Measurements from ENCODE around the gene ABCC9.

ABCC9 gene

GRCh38 chr12:21940549-21941505, at the start of gene ABCC9:
Gene ABCC9 (minus strand): TSS chr12:21941426. CDS start chr12:21936674, 4,752 bp downstream.
- no peak for DNase-seq (ENCODE audit: low read depth in 2 of 2, low spot score in 1 of 2)

DNA sequence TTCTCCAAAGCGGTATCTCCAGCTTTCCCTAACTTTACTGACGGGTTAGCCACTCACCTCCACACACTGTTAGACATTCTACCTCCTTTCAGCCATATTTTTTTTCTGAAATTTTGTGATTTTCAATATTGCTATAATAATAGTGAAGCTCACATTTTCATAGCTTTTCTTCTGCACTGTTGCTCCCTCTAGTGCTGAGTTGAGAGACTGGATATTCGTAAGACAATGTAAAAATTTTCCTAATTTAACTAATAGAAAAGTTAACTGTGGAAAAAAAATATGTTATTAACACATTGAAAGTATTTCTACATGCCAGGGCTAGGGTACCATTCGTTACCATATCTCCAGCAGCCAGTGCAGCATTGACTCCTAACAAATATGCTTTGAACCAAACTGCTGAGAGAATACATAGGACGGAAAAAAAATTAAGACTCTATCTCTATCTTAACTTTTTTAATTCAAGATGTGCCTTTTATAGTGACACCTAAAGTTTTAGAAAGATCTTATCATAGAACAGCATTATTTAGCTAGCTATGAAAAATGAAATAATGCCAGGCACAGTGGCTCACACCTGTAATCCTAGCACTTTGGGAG, 48.7 kb upstream of the ABCC9 start:
- no peak for DNase-seq (ENCODE audit: low read depth in 2 of 2, low spot score in 1 of 2)

GRCh38 chr12:21988619-21989018, 47.4 kb upstream of the ABCC9 start:
- DNase-seq (ENCODE audit: low read depth in 2 of 2, low spot score in 1 of 2), result no peak

DNA sequence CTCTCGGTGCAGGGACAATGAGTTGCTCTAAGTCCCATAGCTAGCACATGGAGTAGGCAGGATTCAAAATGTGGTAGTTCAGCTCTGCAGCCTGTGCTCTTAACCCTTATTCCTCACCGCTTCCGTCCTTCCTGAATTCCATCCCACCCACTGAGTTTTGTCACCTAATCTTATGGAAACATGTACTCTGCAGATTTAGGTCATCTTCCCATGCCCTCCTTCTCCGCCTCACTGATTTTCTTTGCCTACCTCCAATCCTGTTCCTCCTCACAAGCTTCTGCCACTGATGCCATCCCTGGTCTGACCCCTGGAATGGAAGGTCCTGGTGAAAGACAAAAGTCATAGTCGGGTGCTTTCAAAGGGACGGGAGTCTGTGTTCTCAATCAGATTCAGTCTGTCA, 46.5 kb upstream of the ABCC9 start:
- no peak for DNase-seq (ENCODE audit: low read depth in 2 of 2, low spot score in 1 of 2)

DNA sequence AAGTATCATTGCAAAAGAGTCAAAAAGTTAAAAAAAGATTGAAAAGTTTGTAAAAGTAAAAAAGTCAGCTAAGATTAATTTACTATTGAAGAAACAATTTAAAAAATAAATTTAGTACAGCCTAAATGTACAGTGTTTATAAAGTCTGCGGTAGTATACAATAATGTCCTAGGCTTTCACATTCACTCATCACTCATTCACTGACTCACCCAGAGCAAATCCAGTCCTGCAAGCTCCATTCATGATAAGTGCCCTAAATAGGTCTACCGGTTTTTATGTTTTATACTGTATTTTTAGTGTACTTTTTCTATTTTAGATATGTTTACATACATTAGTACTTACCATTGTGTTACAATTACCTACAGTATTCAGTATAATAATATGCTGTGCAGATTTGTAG, 43.9 kb upstream of the ABCC9 start:
- DNase-seq (ENCODE audit: low read depth in 2 of 2, low spot score in 1 of 2), result no peak

- DNase-seq (ENCODE audit: low read depth in 2 of 2, low spot score in 1 of 2), result no peak
These were observed 43.1 kb upstream of the ABCC9 start for GRCh38 chr12:21984375-21984774.

DNA sequence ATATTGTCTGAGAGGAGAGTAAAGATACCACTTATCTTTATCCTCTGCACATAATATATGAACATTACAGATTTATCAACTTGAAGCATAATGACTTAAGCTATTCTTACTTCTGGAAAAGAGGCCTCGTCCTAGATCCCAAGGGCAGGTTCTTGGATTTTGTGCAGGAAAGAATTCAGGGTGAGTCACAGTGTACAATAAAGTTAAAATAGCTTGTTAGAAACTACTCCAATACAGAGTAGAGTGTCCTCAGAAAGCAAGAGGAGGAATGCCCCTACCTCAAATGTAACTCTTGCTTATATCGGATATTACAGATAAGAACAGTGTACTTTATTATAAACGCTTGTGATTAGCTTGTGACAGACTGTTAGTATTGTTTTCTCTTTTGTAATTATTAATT, 41.9 kb upstream of the ABCC9 start:
- no peak for DNase-seq (ENCODE audit: low read depth in 2 of 2, low spot score in 1 of 2)

DNA sequence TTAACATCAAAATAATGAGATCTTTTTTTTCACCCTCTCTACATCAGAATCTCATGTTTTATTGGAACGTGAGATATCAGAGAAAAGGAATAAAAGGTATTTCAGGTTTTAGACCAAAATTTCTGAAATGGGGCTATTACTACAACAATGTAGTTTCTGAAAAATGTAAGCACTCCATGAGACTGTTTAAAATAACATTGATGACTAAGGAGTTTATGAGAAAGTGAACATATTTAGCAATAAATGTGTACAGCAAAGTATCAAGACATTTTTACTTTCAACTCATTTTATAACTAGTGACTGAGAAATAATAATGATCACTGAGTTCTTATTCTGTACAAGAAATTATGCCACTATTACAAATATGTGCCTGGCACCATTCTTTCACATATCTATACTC, 39.3 kb upstream of the ABCC9 start:
- DNase-seq (ENCODE audit: low read depth in 2 of 2, low spot score in 1 of 2), result no peak

- DNase-seq (ENCODE audit: low read depth in 2 of 2, low spot score in 1 of 2), result no peak
These were observed 34.1 kb upstream of the ABCC9 start for GRCh38 chr12:21975293-21975692.

DNA sequence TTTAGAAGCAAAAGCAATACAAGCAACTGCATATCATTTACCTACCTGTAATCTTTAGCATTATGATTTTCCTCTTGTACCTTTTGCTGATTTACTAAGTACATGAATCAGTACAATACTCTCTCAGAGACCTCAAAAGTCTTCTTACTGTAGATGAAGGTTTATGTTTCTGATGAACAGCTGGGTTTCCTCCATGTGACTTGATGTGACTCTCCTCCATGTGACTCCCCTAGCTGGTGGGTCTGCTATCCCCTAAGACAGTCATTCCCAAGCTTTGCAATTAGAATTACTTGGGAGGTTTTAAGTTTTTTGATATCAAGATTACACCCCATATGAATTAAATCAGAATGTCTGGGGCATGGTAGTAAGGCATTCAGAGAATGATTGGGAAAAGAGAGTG, 32.0 kb upstream of the ABCC9 start:
- DNase-seq (ENCODE audit: low read depth in 2 of 2, low spot score in 1 of 2), result no peak

GRCh38 chr12:21972055-21972454, 30.8 kb upstream of the ABCC9 start:
- no peak for DNase-seq (ENCODE audit: low read depth in 2 of 2, low spot score in 1 of 2)

- DNase-seq (ENCODE audit: low read depth in 2 of 2, low spot score in 1 of 2), result no peak
These were observed 30.1 kb upstream of the ABCC9 start for GRCh38 chr12:21971344-21971743.

- DNase-seq (ENCODE audit: low read depth in 2 of 2, low spot score in 1 of 2), result no peak
These were observed 21.6 kb upstream of the ABCC9 start for GRCh38 chr12:21962821-21963220.

GRCh38 chr12:21962236-21962635, 21.0 kb upstream of the ABCC9 start:
- no peak for DNase-seq (ENCODE audit: low read depth in 2 of 2, low spot score in 1 of 2)

DNA sequence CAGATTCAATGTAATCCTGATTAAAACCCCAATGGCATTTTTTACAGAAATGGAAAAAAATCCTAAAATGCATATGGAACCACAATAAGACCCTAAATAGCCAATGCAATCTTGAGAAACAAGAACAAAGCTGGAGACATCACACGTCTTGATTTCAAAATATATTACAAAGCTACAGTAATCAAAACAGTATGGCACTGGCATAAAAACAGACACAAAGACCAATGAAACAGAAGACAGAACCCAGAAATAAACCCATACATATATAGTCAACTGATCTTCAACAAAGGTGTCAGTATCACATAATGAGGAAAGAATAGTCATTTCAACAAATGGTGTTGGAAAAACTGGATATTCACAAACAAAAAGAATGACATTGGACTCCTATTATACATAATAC, 9.4 kb upstream of the ABCC9 start:
- DNase-seq (ENCODE audit: low read depth in 2 of 2, low spot score in 1 of 2), result no peak

DNA sequence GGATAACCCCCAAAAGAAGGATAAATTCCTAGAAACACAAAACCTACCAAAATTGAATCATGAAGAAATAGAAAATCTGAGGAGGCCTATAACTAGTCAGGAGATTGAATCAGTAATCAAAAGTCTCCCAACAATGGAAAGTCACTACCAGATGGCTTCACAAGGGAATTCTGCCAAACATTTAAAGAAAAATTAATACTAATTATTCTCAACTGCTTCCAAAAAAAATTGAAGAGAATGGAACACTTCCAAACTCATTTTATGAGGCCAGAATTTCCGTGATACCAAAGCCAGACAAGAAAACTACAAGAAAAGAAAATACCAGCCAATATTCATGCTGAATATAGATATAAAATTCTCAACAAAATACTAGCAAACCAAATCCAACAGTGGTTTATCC, 7.8 kb upstream of the ABCC9 start:
- DNase-seq (ENCODE audit: low read depth in 2 of 2, low spot score in 1 of 2), result no peak

GRCh38 chr12:21946983-21947382, 5.8 kb upstream of the ABCC9 start:
- DNase-seq (ENCODE audit: low read depth in 2 of 2, low spot score in 1 of 2), result no peak

- no peak for DNase-seq (ENCODE audit: low read depth in 2 of 2, low spot score in 1 of 2)
These were observed 3.8 kb upstream of the ABCC9 start for GRCh38 chr12:21945002-21945401.

DNA sequence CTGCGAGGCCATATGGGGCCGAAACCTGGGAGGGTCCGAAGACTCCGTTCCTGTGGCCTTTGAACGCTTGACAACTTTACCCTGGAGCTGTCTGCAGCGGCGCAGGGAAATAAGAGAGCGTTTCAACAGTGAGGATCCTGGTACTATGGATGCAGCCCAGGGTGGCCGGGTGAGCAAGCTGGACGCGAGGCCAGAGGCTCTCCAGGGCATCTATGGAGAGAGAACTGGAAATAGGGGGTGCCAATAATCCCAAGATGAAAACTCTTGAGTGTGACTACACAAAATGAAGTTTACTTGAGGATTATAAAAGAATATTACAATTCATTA, 1.1 kb upstream of the ABCC9 start:
- DNase-seq (ENCODE audit: low read depth in 2 of 2, low spot score in 1 of 2), result no peak

GRCh38 chr12:21941506-21942376, 515 bp upstream of the ABCC9 start:
- DNase-seq (ENCODE audit: low read depth in 2 of 2, low spot score in 1 of 2), result no peak

DNA sequence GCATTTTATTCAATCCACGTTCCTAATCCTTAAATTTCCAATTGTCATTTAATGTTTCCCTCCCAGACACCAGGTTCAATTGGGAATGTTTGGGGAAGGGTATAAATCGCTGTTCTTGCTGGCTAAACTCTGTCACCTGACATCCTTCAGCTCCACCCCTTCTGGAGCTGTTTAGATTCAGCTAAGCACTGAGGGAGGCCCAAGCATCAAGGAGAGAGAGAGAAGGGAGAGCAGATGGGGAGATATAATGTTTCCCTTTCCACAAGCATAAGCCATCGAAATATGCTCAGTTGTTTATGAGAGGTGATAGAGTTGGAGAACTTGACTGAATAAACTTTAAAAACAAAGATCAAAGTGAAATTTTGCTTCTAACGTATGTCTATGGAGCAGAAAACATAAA, 1.8 kb downstream of the ABCC9 start:
- DNase-seq (ENCODE audit: low read depth in 2 of 2, low spot score in 1 of 2), result no peak

GRCh38 chr12:21938879-21939278, 2.3 kb downstream of the ABCC9 start:
- DNase-seq (ENCODE audit: low read depth in 2 of 2, low spot score in 1 of 2), result no peak
